OCI-LY3 (cell line): ENCODE data around the gene MSI2.

ENCODE experiments used
- EZH2phosphoT487 ChIP-seq: fragments of 200-600 bp; shearing (Covaris generic); IDR thresholded peaks from 2 replicates; pipeline ENCODE4 v1.6.1; 2018; ENCODE audit warnings: antibody characterized with exemption, mixed run types, low read depth
- TF ChIP-seq, protein P1 (sequence below): fragments of 200-600, 300-600 bp; sonication (generic); IDR thresholded peaks from 2 replicates; pipeline ENCODE4 v1.5.1; 2014; ENCODE audit warnings: antibody characterized with exemption, low read length, low read depth

DNA sequence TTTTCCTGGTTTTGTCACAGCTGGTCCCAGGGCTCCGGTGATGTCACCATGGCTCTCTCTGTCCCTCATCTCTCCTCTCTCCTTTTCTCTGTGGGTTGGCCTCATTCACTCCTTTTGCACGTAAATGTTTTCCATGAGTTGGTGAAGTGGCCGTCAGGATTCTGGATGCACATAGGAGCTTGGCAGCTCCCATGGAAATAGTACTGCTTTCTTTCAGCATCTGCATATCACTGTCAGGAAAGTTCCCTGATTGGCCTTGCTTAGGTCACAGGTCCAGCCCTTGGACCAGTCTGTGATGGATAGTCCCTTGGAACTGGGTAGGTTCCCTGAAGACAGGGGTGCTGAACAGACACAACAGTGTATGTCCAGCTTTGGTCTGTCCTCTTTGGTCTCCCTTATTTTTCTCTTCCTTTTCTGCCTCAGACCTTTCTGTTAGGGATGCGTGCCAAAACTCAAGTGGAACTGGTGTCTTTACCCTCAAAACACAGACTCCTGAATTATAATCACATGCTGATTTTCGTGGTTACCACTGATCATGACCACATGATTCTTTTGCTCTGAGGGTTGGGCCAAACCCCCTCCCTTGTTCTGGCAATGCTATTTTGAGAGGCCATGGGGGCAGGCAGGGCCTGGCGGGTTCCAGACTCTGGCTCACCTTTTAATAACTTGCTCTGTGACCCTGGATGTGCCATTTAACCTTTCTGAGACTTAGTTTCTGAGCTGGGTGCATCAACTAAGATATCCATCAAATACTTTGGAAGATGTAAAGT, 99.0 kb downstream of the MSI2 start:
- TF ChIP-seq, protein P1, sequence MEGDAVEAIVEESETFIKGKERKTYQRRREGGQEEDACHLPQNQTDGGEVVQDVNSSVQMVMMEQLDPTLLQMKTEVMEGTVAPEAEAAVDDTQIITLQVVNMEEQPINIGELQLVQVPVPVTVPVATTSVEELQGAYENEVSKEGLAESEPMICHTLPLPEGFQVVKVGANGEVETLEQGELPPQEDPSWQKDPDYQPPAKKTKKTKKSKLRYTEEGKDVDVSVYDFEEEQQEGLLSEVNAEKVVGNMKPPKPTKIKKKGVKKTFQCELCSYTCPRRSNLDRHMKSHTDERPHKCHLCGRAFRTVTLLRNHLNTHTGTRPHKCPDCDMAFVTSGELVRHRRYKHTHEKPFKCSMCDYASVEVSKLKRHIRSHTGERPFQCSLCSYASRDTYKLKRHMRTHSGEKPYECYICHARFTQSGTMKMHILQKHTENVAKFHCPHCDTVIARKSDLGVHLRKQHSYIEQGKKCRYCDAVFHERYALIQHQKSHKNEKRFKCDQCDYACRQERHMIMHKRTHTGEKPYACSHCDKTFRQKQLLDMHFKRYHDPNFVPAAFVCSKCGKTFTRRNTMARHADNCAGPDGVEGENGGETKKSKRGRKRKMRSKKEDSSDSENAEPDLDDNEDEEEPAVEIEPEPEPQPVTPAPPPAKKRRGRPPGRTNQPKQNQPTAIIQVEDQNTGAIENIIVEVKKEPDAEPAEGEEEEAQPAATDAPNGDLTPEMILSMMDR: no peak
- TF ChIP-seq EZH2phosphoT487: no peak
